RWPE2 (cell line): ENCODE results near the gene SMIM7.

Experiments used
- ATAC-seq: fragments of 200-7000 bp; cut with Tn5 transposase; 3 replicates; pipeline ENCODE4 v1.9.1; 2021; ENCODE audit warnings: low read depth
- DNase-seq: peaks from one replicate; pipeline ENCODE4 v3.0.0-alpha.2; 2020; ENCODE audit warnings: low spot score
- H3K27ac ChIP-seq: fragments of 450-650 bp; 2 replicates; pipeline ENCODE4 v1.5.1; 2017; ENCODE audit warnings: mild to moderate bottlenecking; ENCODE audit not compliant: poor library complexity, severe bottlenecking
- H3K27me3 ChIP-seq: fragments of 250-450 bp; sonication (Bioruptor Pico); 2 replicates; pipeline ENCODE4 v1.5.1; 2021; ENCODE audit warnings: mild to moderate bottlenecking, moderate library complexity; ENCODE audit not compliant: insufficient read depth, poor library complexity, severe bottlenecking
- H3K36me3 ChIP-seq: fragments of 250-450 bp; sonication (Bioruptor Pico); 2 replicates; pipeline ENCODE4 v1.5.1; 2020; ENCODE audit warnings: low read depth, mild to moderate bottlenecking, moderate library complexity
- H3K4me1 ChIP-seq: fragments of 250-450 bp; sonication (Bioruptor Pico); 2 replicates; pipeline ENCODE4 v1.5.1; 2021; ENCODE audit warnings: mild to moderate bottlenecking, moderate library complexity; ENCODE audit not compliant: insufficient read depth, poor library complexity, severe bottlenecking
- H3K4me3 ChIP-seq: fragments of 250-450 bp; sonication (Bioruptor Pico); 2 replicates; pipeline ENCODE4 v1.5.1; 2021; ENCODE audit warnings: mild to moderate bottlenecking, moderate library complexity; ENCODE audit not compliant: severe bottlenecking
- H3K9me3 ChIP-seq: fragments of 250-450 bp; sonication (Bioruptor Pico); 2 replicates; pipeline ENCODE4 v1.5.1; 2021; ENCODE audit warnings: mild to moderate bottlenecking, moderate library complexity; ENCODE audit not compliant: severe bottlenecking
- TF ChIP-seq, protein P1 (sequence below): fragments of 450-650 bp; IDR thresholded peaks from one replicate; pipeline ENCODE4 v1.5.1; 2017; ENCODE audit warnings: mild to moderate bottlenecking, moderate library complexity; ENCODE audit not compliant: poor library complexity, severe bottlenecking

SMIM7 gene

DNA sequence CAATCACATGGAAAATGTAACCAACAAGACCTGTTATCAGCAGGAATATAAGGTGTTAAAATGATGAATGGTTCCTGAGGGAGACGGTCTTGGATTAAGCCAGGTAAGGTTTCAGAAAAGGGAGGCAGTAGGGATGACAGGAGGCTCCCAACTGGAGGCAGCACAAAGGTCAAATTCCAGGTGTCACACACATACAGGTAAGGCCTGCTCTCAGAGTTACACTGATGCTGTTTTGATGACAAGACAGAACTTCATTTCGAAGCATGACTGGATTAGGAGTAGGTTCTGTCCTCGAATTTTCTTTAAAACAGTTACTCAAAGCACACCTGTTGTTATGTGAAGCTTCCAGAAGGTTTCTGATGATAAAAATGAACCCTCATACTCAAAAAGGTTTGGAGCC is 39.4 kb downstream of the SMIM7 start:
- ATAC-seq (no peak), DNase-seq (no peak)
- H3K4me1 ChIP-seq: no peaks in the 10 kb centered on the region
- H3K9me3 ChIP-seq: no peaks in the 10 kb centered on the region
- peaks cover 10% of the 10 kb centered on the region for H3K36me3 ChIP-seq
- H3K27me3 ChIP-seq: no peaks in the 10 kb centered on the region
- H3K27ac ChIP-seq: no peak overlapping the region
- H3K4me3 ChIP-seq: no peak overlapping the region
- TF ChIP-seq, protein P1, sequence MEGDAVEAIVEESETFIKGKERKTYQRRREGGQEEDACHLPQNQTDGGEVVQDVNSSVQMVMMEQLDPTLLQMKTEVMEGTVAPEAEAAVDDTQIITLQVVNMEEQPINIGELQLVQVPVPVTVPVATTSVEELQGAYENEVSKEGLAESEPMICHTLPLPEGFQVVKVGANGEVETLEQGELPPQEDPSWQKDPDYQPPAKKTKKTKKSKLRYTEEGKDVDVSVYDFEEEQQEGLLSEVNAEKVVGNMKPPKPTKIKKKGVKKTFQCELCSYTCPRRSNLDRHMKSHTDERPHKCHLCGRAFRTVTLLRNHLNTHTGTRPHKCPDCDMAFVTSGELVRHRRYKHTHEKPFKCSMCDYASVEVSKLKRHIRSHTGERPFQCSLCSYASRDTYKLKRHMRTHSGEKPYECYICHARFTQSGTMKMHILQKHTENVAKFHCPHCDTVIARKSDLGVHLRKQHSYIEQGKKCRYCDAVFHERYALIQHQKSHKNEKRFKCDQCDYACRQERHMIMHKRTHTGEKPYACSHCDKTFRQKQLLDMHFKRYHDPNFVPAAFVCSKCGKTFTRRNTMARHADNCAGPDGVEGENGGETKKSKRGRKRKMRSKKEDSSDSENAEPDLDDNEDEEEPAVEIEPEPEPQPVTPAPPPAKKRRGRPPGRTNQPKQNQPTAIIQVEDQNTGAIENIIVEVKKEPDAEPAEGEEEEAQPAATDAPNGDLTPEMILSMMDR: no peak

DNA sequence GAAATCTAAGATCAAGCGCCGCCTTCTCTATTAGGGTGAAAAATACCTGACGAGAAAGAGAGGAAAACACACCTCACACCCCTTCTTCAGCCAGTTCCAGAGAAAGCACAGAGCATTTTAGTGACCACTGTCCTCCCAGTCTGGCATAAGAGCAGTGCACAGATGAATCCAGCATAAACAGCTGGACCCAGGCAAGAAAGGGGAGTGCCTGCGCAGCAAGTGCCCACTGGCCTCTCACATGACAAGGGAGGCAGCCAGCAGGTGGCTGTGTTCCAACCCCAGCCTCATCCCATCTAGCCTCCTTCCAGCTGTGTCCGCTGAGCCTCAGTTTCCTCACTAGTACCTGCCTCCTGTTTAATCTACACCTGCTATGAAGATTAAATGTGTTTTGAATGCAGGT is 39.9 kb downstream of the SMIM7 start:
- Histone ChIP-seq H3K4me3 (no peak overlapping the region), H3K27ac (no peak overlapping the region), H3K9me3 (no peaks in the 10 kb centered on the region), H3K36me3 (peaks cover 10% of the 10 kb centered on the region), H3K27me3 (no peaks in the 10 kb centered on the region), H3K4me1 (no peaks in the 10 kb centered on the region)
- DNase-seq: no peak
- no peak for ATAC-seq
- TF ChIP-seq, protein P1: no peak

DNA sequence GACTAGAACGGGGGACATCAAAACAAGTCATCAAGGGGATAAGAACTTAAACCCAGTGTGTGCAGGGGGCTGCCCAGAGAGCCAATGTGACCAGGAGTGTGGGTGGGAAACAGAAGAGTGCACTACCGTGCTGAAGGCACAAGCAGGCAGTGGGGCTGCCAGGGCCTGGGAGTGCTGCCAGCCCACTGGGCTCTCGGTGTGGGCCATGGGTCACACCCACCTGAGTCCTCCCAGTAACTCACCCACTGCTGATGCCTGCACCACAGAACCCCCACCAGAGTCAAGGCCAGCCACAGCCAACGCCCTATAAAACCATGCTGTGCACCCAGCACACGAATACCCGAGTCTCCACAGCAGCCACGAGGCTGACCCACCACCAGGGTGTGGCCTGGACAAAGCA is 40.5 kb downstream of the SMIM7 start:
- H3K27me3 ChIP-seq: no peaks in the 10 kb centered on the region
- no peak overlapping the region for H3K27ac ChIP-seq
- H3K4me1 ChIP-seq: no peaks in the 10 kb centered on the region
- ATAC-seq (no peak; the same call in 2 of the 3 replicates), DNase-seq (no peak)
- H3K4me3 ChIP-seq: no peak overlapping the region
- TF ChIP-seq, protein P1: no peak
- no peaks in the 10 kb centered on the region for H3K9me3 ChIP-seq
- peaks cover 7% of the 10 kb centered on the region for H3K36me3 ChIP-seq

DNA sequence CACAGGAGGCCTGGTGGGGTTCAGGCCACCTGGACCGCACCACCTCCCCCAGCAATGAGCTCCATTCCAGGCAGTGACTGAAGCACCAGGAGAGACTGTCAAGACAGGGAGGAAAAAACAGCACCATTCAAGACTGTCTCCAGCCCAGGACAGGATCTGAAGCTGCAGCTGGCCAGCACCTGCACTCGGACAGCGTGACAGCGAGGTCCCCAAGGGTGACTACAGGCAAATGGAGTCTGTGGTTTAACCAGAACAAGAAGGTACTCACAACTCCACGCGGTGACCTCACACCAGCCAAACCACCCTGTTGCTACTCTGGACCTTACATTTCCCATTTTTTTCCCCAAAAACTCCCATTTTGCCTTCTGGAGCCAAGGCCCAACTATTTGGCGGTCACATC is 41.7 kb downstream of the SMIM7 start:
- Histone ChIP-seq H3K27ac (no peak overlapping the region), H3K9me3 (no peaks in the 10 kb centered on the region), H3K27me3 (no peaks in the 10 kb centered on the region), H3K4me3 (no peak overlapping the region), H3K36me3 (peaks cover 3% of the 10 kb centered on the region), H3K4me1 (no peaks in the 10 kb centered on the region)
- DNase-seq (no peak), ATAC-seq (no peak)
- TF ChIP-seq, protein P1: no peak

DNA sequence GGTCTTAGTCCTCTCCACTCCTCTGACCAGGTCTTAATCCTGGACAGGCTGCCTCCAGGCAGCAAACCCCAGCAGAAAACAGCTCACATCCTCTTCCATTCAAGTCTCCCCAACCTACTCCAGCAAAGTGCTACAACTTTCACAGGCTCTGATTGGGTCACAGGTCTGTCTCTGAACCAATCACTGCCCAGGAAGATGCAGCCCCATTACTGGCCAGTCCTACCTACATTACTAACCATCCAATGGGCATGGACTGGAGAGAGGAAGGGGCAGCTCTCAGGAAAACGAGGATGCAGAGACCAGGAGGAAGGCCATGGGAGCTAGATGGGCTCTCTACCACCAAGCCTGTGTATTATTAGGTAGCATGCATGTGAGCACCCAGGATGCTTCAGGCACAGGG is 44.1 kb downstream of the SMIM7 start:
- TF ChIP-seq, protein P1: no peak
- no peak overlapping the region for H3K27ac ChIP-seq
- H3K27me3 ChIP-seq: no peaks in the 10 kb centered on the region
- DNase-seq (no peak), ATAC-seq (no peak)
- H3K9me3 ChIP-seq: no peaks in the 10 kb centered on the region
- H3K36me3 ChIP-seq: no peaks in the 10 kb centered on the region
- no peak overlapping the region for H3K4me3 ChIP-seq
- H3K4me1 ChIP-seq: no peaks in the 10 kb centered on the region
